Natural killer cell (primary cell): ENCODE measurements around the gene RHOBTB1. TPM values are rescaled to one million over a fixed set of nuclear protein-coding genes. Genes with fewer than 3 reads are reported as not detected.

ENCODE experiments used
- ATAC-seq, 3 donors: fragments of 150-1000 bp in 2 of 3; fragments of 200-7000 bp in 1 of 3; cut with Tn5 transposase; 1 replicate in 1 of 3; 2 replicates in 2 of 3; pipeline ENCODE4 v1.10.0; 2021; ENCODE audit warnings: mild to moderate bottlenecking in 2 of 3, moderate library complexity in 2 of 3
- DNase-seq, 2 donors: peaks; one replicate each; pipeline versions ENCODE4 v3.0.0 to v3.0.0-alpha.2; 2013 to 2021; ENCODE audit warnings: mixed read lengths in 1 of 2
- H3K27ac ChIP-seq: one replicate; pipeline ENCODE4 v1.5.1; 2013; ENCODE audit warnings: mild to moderate bottlenecking, low read length
- H3K27me3 ChIP-seq: one replicate; pipeline ENCODE4 v1.6.1; 2013; ENCODE audit warnings: low read length; ENCODE audit not compliant: control insufficient read depth, insufficient read depth
- H3K36me3 ChIP-seq: one replicate; pipeline ENCODE4 v1.6.1; 2013; ENCODE audit warnings: low read length; ENCODE audit not compliant: control insufficient read depth, insufficient read depth
- H3K4me1 ChIP-seq: one replicate; pipeline ENCODE4 v1.6.1; 2013; ENCODE audit warnings: low read length; ENCODE audit not compliant: control insufficient read depth, insufficient read depth
- H3K4me3 ChIP-seq: one replicate; pipeline ENCODE4 v1.5.1; 2013; ENCODE audit warnings: low read length
- H3K9me3 ChIP-seq: one replicate; pipeline ENCODE4 v1.6.1; 2013; ENCODE audit warnings: low read length; ENCODE audit not compliant: control insufficient read depth, insufficient read depth
- H3K27ac Mint-ChIP-seq, 2 donors: one replicate each; pipeline ENCODE4 v1.8.0; 2022; ENCODE audit warnings: mild to moderate bottlenecking in 2 of 2, mixed read lengths in 2 of 2, moderate library complexity in 1 of 2
- H3K27me3 Mint-ChIP-seq, 2 donors: one replicate each; pipeline ENCODE4 v1.8.0; 2022; ENCODE audit warnings: low read depth in 2 of 2, mixed read lengths in 2 of 2
- H3K36me3 Mint-ChIP-seq: one replicate; pipeline ENCODE4 v1.8.0; 2022; ENCODE audit warnings: mixed read lengths
- H3K4me1 Mint-ChIP-seq, 2 donors: one replicate each; pipeline ENCODE4 v1.8.0; 2022; ENCODE audit warnings: mixed read lengths in 2 of 2
- H3K4me3 Mint-ChIP-seq: one replicate; pipeline ENCODE4 v1.8.0; 2022; ENCODE audit warnings: mild to moderate bottlenecking, moderate library complexity, mixed read lengths
- H3K9me3 Mint-ChIP-seq, 2 donors: one replicate each; pipeline ENCODE4 v1.8.0; 2022; ENCODE audit warnings: mixed read lengths in 2 of 2
- WGBS: methylation state at CpG from one replicate; pipeline ENCODE4 v1.1.7; 2013; ENCODE audit warnings: missing lambda C conversion rate; ENCODE audit not compliant: insufficient coverage; 5-methylcytosine and 5-hydroxymethylcytosine counted together
- intact Hi-C: fragments of 100-400 bp; cut with micrococcal nuclease; formaldehyde crosslinking; loops from one replicate; pipeline ENCODE4 v1.14.2; 2022
- total RNA-seq, 4 donors: library from RNA; stranded (reverse); fragments of 120-200 nt in 1 of 4; gene quantifications; one replicate each; pipeline versions ENCODE4 v1.2.3 to v1.2.4, GENCODE V29; 2013 to 2022
- TF ChIP-seq, protein P1 (sequence below): fragments of 200-600 bp; IDR thresholded peaks from one replicate; pipeline ENCODE4 v1.8.0; 2022; ENCODE audit warnings: antibody characterized with exemption

RHOBTB1 gene
- total RNA-seq, 3 donors from 2014 or later (not counting 1 experiment from before 2014, with no cell fraction given) = 0.97 to 1.9 (median 1.1) TPM

DNA sequence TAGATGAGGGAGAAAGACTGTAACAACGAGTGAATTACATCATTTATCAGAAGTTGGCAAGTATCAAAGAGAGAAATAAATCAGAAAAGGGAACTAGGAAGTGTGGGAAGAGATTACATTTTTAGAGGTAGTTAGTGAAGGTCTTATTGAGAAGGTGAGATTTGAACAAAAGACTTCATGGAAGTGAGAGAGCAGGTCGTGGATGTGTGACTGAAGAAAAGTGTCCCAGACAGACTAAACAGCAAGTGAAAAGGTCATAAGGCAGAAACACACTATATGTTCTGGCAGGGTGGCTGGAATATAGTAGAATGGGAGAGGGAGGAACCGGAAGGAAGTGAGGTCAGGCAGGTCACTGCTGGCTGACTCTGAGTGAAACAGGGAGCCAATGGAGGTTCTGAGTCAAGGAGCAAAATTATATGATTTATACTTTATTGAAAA is 35.7 kb upstream of the RHOBTB1 start:
- Mint-ChIP-seq H3K27me3 (peaks cover 10 to 13% of the 10 kb centered on the region in 2 donors), H3K9me3 (no peaks in the 10 kb centered on the region), H3K4me3 (no peak overlapping the region), H3K27ac (no peak overlapping the region), H3K4me1 (no peaks in the 10 kb centered on the region), H3K36me3 (no peaks in the 10 kb centered on the region)
- no peak for DNase-seq
- Histone ChIP-seq H3K4me3 (no peak overlapping the region), H3K27me3 (no peaks in the 10 kb centered on the region), H3K27ac (no peak overlapping the region), H3K36me3 (no peaks in the 10 kb centered on the region), H3K4me1 (no peaks in the 10 kb centered on the region), H3K9me3 (no peaks in the 10 kb centered on the region)
- TF ChIP-seq, protein P1, sequence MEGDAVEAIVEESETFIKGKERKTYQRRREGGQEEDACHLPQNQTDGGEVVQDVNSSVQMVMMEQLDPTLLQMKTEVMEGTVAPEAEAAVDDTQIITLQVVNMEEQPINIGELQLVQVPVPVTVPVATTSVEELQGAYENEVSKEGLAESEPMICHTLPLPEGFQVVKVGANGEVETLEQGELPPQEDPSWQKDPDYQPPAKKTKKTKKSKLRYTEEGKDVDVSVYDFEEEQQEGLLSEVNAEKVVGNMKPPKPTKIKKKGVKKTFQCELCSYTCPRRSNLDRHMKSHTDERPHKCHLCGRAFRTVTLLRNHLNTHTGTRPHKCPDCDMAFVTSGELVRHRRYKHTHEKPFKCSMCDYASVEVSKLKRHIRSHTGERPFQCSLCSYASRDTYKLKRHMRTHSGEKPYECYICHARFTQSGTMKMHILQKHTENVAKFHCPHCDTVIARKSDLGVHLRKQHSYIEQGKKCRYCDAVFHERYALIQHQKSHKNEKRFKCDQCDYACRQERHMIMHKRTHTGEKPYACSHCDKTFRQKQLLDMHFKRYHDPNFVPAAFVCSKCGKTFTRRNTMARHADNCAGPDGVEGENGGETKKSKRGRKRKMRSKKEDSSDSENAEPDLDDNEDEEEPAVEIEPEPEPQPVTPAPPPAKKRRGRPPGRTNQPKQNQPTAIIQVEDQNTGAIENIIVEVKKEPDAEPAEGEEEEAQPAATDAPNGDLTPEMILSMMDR = no peak
- 60% methylated on average over 3 of the region's 3 CpGs for WGBS
- no peak for ATAC-seq
- intact Hi-C loops = no loop called here

DNA sequence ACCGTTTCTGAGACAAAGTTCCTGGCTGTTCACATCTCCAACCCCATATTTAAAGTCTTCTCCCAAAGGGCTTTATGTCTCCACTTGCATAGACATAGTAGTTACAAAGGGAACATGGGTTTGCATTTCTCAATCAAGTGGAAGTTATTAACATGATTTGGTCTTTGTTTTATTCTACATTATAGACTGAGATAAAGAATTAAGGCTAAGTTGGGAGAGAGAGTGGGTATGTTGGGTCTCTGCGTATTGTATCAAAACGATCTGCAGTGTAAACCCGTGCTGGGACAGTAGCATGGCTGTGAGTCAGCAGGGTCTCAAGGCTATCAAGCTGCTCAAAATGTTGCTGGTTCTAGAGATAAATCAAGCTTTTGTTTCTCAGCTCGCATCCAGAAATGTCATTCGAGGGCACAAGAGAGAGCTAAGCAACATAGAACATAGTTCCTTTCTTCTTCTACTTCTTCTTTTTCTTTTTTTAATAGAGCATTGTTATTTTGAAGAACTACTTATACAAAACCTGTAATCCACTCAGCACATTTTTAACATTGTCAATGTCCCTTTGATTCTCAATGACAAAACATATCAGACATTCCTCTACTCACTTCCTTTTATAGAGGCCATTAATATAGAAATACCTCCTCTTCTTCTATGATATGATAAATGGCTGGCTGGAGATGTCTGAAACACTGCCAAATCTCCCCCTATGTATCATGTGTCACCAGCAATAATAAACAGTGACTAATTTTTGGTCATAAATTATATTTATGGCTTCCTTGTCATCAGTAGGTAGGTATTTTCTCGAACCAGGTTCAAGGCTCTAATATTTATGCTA is 34.5 kb upstream of the RHOBTB1 start:
- no peaks in the 10 kb centered on the region for H3K4me1 Mint-ChIP-seq
- Histone ChIP-seq H3K4me3 (no peak overlapping the region), H3K27ac (no peak overlapping the region), H3K9me3 (no peaks in the 10 kb centered on the region), H3K27me3 (no peaks in the 10 kb centered on the region), H3K36me3 (no peaks in the 10 kb centered on the region), H3K4me1 (no peaks in the 10 kb centered on the region)
- intact Hi-C loops = no loop called here
- H3K9me3 Mint-ChIP-seq = no peaks in the 10 kb centered on the region
- TF ChIP-seq, protein P1 = no peak
- no peaks in the 10 kb centered on the region for H3K36me3 Mint-ChIP-seq
- H3K27ac Mint-ChIP-seq = no peak overlapping the region
- no peak overlapping the region for H3K4me3 Mint-ChIP-seq
- H3K27me3 Mint-ChIP-seq = peaks cover 10 to 13% of the 10 kb centered on the region in 2 donors
- ATAC-seq (no peak), DNase-seq (no peak)
- 42% methylated on average over 6 of the region's 7 CpGs for WGBS

DNA sequence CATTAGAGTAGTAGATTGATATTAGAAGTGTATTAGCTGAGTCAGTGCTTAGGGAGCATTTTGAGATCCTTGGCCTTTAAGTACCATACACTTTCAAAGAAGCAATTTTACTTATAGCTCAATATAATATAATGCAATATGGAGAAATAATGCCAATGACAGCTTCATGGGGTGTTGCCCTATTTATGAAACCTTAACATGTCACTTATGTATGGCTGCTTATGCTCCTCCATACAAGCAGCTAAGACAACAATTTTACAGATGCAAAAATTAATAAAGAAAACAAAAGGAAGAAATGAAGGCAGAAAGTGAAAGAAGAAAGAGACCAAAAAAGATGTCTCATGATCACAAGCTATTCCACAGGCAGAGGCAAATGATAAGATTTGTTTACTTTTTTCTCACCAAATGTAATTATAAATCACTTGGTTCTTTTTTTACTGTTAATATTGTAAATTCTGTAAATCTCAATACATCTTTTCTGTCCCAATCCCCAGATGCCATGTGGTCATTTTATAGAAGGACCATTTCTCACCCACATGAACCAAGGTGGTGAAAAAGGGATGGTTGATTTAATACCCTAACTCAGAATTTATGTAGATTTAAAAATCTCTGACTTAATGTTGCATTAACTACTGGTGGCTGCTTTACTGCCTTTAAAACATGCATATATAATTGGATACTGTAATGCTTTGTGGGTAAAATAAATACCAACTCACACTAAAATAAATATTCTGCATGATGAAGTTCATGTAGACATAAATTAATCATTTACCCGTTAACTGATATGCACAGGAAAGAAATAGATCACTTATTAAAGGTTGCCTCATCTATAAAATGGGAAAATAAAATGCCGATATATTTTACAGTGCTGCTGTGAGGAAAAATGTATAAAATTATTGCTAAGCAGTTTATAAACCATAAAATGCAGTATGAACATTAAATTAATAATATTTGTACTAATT is 33.5 kb upstream of the RHOBTB1 start:
- H3K4me1 ChIP-seq = no peaks in the 10 kb centered on the region
- H3K9me3 Mint-ChIP-seq = no peaks in the 10 kb centered on the region
- H3K27ac Mint-ChIP-seq = no peak overlapping the region
- H3K36me3 ChIP-seq = no peaks in the 10 kb centered on the region
- peaks cover 10 to 24% of the 10 kb centered on the region in 2 donors for H3K27me3 Mint-ChIP-seq
- no peak overlapping the region for H3K27ac ChIP-seq
- intact Hi-C loops = no loop called here
- ATAC-seq (no peak), DNase-seq (no peak)
- H3K36me3 Mint-ChIP-seq = no peaks in the 10 kb centered on the region
- H3K9me3 ChIP-seq = no peaks in the 10 kb centered on the region
- TF ChIP-seq, protein P1 = no peak
- no peak overlapping the region for H3K4me3 Mint-ChIP-seq
- H3K4me1 Mint-ChIP-seq = no peaks in the 10 kb centered on the region
- H3K27me3 ChIP-seq = no peaks in the 10 kb centered on the region
- no peak overlapping the region for H3K4me3 ChIP-seq
- no CpG with 5 or more reads among the region's 2 CpGs for WGBS
